Adrenal gland (tissue), 5 donors: ENCODE measurements around the gene ANKRD30B.
"Not testable (repeated sequence)": the region's sequence is repeated elsewhere in the genome, so short reads cannot be mapped to it uniquely, and the experiment has no call there.

Experiments
- CTCF ChIP-seq, 6 experiments: fragments of 450-650 bp in 4 of 6; fragments of 200-600 bp in 2 of 6; sonication (generic) in 1 of 6; IDR thresholded peaks; 1 replicate in 5 of 6; 2 replicates in 1 of 6; pipeline versions ENCODE4 v1.5.1 to v1.8.0; 2016 to 2021; ENCODE audit warnings: antibody characterized with exemption in 6 of 6, mild to moderate bottlenecking in 2 of 6, moderate library complexity in 1 of 6
- POLR2A ChIP-seq, 2 donors: fragments of 450-650 bp; IDR thresholded peaks; one replicate each; pipeline ENCODE4 v1.6.1; 2017; ENCODE audit warnings: antibody characterized with exemption in 2 of 2, mild to moderate bottlenecking in 2 of 2, moderate library complexity in 1 of 2
- donor health status: DM: no; HTN: no; CAD: no.

DNA sequence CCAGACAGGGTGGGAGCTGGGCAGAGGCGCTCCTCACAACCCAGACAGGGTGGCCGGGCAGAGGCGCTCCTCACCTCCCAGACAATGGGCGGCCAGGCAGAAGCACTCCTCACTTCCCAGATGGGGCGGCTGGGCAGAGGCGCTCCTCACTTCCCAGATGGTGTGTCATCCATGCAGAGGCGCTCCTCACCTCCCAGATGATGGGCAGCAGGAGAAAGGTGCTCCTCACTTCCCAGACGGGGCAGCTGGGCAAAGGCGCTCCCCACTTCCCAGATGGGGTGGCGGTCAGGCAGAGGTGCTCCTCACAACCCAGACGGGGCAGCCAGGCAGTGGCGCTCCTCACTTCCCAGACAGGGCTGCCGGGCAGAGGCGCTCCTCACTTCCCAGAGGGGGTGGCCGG, 112.0 kb downstream of the ANKRD30B start:
- TF ChIP-seq CTCF, POLR2A (IDR thresholded peaks at IDR 0.05): not testable (repeated sequence)
